ENCODE measurements around the gene OR7D2.
"Not testable (repeated sequence)": the region's sequence is repeated elsewhere in the genome, so short reads cannot be mapped to it uniquely, and the experiment has no call there.

OR7D2 gene

GRCh38 chr19:9198044-9198443 is 19.3 kb downstream of the OR7D2 start:
- in situ Hi-C loops (cut with HindIII; ENCODE audit: low sequenced_read_pairs) = not testable (repeated sequence)

- in situ Hi-C loops (cut with HindIII; ENCODE audit: low sequenced_read_pairs) = no loop called here
These were observed 26.8 kb downstream of the OR7D2 start for GRCh38 chr19:9205501-9206113.

GRCh38 chr19:9219489-9219888 is 40.7 kb downstream of the OR7D2 start, which contains the start of gene OR7D4:
Gene OR7D4 (minus strand): TSS chr19:9219589. CDS start chr19:9214837, 4,752 bp downstream.
- in situ Hi-C loops (cut with HindIII; ENCODE audit: low sequenced_read_pairs) = no loop called here
